HG03378 (cell line): ENCODE results near the gene PSMD1.
"Not testable (repeated sequence)": the region's sequence is repeated elsewhere in the genome, so short reads cannot be mapped to it uniquely, and the experiment has no call there.

ENCODE experiments used
- ATAC-seq: cut with Tn5 transposase; IDR thresholded peaks from one replicate; pipeline ENCODE4 v1.9.1; 2021; ENCODE audit warnings: mild to moderate bottlenecking, moderate library complexity; ENCODE audit not compliant: unreplicated experiment

PSMD1 gene

DNA sequence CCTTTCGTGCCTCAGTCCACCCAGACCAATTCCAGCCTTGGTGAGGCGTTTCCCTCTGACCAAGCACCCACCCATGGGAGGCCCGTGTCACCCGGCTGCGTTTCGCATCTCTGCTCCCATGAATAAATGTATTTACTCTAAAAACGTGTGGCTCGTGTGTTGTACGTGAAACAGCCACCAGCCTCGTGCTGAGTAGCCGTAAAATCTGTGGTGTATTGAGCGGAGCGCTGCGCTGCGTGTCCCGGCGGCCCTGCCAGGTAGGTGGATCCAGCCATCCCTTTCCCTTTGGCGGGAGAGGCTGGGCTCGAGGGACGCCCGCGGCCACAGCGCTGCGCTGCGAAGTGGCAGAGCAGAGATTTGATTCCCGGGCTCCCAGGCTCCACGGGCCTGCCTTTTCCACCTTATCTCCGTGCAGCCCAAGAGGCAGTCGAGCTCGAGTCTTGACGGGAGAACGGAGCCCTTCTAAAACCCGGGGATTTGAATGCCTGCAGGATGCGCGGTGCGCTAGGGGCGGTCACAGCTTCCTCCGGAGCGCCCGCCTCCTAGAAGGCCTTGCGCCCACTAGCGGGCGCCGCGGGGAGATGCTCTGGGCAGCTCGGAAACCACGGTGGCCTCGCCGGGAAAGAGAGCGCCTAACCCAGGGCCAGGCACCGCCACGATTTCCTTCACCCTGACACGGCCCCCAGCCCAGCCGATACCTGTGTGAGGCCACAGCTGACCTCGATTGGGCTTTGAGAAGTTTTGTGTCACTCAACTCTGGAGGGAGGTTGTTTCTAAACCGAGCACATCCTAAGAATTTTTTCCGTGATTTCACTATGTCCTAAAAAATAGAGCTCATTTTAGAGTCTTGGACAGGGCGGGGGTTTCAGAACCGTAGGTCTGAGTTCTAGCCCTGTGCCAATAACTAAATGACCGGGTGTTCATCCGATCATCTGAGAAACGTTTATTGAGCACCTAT lies 3.9 kb upstream of the PSMD1 start:
- peak; percentile 56 for ATAC-seq

DNA sequence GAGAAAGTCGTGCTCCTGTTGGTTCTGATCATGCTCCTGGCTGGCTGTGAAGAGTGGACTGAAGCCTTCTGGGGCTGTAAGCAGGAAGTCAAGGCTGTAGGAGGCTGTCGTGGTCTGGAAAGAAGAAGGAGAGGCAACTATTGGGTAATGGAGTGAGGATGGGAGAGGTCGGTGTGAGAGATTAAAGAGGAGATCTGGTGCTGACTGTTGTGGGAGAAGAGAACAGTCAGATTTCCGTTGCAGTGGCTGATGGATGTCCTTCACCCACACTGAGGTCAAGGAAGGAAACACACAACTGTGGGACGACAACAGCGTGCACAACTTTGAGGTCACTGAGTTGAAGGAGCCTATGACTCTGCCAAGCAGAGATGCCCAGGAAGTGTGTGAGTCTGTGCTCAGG lies 2.8 kb upstream of the PSMD1 start:
- no peak for ATAC-seq

DNA sequence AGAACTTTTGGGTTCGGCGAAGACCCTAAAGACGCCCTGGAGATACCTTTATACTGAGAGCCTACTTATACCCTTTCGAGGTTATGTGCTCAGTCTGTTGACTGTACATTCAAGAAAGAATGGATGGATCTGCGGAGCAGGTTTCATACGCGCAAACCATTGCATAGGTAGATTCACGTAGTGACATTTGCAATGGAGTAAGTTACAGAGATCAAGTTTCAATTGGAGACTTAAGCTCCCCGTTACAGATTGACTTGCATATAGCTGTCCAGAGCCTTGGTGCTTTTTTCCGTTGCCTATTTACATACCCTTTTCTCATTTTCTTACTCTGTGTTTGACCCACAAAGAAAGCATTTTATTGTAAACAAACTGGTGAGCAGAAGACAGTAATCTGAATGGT lies 923 bp downstream of the PSMD1 start:
- ATAC-seq: no peak

DNA sequence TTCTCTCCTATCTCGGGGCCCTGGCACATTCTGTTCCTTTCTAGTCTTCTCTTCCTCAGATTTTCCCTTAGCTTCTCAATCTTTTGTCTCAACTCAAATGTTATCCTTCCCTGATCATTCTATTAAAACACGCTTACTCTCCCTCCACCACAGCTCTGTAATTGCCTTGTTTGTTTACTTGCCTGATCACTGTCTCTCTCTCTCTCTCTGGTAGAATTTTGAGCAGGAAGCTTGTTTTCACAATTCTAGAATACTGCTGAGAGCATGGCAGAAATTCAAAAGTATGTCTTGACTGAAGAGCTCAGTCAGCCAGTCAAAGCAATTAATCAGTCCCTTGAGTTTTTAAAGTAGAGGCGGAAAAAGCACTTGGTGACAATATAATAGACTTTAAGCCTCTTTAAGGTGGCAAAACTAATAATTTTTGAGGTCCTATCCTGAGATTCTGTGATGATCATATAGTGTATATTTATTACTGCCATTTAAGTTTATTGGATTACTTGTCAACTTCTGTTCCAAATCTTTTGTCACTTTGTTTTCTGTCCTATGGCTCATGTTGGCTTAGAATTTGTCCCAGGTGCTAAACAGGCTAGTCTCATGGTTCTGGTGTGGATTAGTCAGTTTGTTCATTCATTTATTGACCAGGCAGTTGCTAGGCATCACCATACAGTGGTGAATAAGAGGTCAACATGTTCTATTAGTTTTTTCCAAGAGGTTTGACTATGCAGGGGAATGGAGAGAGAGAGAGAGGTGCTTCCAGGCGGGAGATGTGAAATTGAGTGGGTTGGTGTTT lies 2.3 kb downstream of the PSMD1 start:
- no peak for ATAC-seq

- no peak for ATAC-seq
Measured at GRCh38 chr2:231059756-231060155, 3.1 kb downstream of the PSMD1 start.

DNA sequence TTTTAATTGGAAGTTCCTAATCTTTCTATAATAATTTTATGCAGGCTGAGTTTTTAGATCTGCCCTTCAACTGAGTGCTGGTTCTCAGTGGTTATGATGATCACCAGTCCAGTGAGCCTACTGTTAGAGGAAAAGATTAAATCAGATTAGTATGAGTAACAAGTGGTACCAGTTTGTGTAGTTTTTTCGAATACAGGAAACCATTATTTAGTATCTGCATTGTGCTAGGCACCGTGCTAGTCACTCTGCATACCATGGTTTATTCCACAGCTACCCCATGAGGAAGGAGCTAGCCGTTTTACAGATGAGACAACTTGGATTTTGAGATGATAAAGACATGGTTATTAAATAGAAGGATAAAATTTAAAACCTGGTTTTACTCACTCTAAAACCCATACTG lies 6.1 kb downstream of the PSMD1 start:
- no peak for ATAC-seq

DNA sequence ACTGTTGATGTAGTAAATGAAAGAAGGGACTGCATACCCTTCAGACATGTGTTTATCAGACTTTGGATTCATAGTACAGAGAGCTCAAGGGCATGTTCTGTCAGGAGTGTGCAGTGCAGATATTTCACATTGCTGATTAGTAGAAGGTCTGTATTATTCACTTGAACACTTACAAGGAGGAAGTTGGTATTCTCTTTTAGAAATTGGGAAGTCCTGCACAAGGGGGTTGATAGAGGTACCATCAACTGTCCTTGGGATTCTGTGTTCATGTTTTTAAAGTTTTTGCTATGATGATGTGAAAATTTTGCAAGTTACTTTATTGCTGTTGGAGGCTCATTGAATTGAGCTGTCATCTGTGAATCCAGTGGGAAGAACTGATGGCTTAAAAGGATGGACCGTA lies 6.7 kb downstream of the PSMD1 start:
- ATAC-seq: no peak

DNA sequence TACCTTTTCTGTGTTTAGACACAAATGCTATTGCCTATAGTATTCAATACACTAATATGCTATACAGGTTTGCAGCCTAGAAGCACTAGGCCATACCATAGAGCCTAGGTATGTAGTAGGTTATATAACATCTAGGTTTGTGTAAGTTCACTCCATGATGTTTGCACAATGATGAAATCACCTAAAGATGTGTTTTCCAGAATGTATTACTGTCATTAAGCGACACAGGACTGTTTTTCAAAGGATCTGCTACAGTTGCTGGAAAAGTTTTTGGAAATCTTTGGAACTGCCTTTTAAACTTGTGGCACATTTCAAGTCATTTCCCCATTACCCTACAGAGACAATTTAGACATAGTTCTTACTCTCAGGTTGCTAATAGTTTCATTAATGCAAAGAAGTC lies 9.3 kb downstream of the PSMD1 start:
- no peak for ATAC-seq

- ATAC-seq: not testable (repeated sequence)
Measured at GRCh38 chr2:231067531-231067930, 10.9 kb downstream of the PSMD1 start.

DNA sequence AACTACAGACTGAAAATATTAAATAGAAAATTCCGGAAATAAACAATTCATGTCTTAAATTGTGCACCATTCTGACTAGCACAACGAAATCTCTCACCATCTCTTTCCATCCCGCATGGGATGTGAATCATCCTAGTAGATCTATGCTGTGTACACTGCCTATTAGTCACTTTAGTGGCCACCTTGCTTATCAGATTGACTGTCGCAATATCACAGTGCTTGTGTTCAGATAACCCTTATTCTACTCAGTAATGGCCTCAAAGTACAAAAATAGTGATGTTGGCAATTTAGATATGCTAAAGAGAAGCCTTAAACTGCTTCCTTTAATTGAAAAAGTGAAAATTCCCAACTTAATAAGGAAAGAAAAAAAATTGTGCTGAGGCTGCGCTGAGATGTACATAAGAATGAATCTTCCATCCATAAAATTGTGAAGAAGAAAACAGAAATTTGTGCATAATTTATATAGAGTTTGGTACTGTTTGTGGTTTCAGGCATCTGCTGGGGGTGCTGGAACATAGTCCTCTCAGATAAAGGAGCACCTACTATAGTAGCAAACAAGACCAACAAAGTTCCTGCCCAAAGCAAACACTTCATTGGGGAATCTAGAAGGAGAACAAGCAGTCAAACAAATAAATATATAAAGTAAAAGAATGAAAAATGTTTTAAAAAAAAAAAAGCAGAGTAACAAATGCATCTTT lies 12.0 kb downstream of the PSMD1 start:
- no peak for ATAC-seq

- no peak for ATAC-seq
Measured at GRCh38 chr2:231069379-231070054, 12.8 kb downstream of the PSMD1 start.

- ATAC-seq: no peak
Measured at GRCh38 chr2:231084565-231084964, 27.9 kb downstream of the PSMD1 start.

DNA sequence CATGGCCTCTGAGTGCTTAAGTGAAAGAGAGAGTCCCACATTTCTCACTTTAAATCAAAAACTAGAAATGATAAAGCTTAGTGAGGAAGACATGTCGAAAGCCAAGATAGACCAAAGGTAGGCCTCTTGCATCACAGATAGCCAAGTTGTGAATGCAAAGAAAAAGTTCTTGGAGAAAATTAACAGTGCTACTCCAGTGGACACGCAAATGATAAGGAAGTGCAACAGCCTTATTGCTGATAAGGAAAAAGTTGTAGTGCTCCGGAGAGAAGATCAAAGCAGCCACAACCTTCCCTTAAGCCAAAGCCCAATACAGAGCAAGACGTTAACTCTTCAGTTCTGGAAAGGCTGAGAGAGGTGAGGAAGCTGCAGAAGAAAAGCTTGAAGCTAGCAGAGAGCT lies 32.1 kb downstream of the PSMD1 start:
- ATAC-seq: no peak

DNA sequence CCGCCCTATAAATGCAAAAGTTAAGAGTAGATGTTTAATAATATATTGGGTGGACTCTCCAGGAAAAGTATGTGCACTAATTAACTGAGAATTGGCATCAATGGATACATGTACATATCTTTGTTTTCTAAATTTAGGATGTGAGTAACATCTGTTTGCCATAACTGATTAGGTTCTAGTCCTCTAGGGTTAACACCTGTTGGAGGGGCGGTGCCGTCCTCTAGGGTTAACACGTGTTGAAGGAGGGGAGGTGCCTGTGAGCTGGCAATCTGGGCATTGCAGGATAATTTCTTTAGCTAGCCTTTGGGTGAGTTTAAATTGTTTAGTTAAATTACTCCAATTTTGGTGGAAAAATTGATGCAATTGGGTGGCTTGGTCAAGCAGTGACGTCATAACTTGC lies 37.3 kb downstream of the PSMD1 start:
- ATAC-seq: no peak

GRCh38 chr2:231094736-231095346 lies 38.2 kb downstream of the PSMD1 start:
- ATAC-seq: no peak

DNA sequence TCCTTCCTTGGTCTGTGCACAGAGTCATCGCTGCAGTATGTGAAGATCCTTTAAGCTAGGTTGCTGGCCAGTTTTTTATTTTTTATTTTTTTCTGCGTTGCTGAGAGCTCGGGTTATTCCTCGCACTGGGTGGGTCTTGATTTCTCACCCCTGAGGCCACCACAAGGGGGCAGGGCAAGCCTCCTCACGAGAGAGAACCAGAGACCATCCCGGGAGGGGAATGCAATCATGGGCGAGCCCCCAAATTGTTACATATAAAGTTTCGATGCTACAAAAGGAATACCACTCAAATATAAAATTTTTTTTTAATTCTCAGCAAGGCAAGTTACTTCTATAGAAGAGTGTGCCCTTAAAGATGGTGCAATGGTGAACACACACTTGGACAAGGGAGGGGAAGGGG lies 43.3 kb downstream of the PSMD1 start:
- no peak for ATAC-seq

- not testable (repeated sequence) for ATAC-seq
Measured at GRCh38 chr2:231100321-231100720, 43.7 kb downstream of the PSMD1 start.

- ATAC-seq: no peak
Measured at GRCh38 chr2:231100990-231101389, 44.3 kb downstream of the PSMD1 start.

GRCh38 chr2:231102772-231103171 lies 46.1 kb downstream of the PSMD1 start:
- no peak for ATAC-seq

- peak; percentile 74 for ATAC-seq
Measured at GRCh38 chr2:231104115-231104713, 47.5 kb downstream of the PSMD1 start.
